Measurements from ENCODE around the gene STX2. TPM values are rescaled to one million over a fixed set of nuclear protein-coding genes. Genes with fewer than 3 reads are reported as not detected.

STX2 gene
- total and polyA plus RNA-seq, 10 donors: 7.4 to 18.4 (median 12.7) TPM

GRCh38 chr12:130778776-130779175 is 60.3 kb downstream of the STX2 start:
- Histone ChIP-seq H3K27ac (no peak overlapping the region), H3K27me3 (replicated peaks in 1 of 7) (peaks cover 0 to 41% (median 13%) of the 10 kb centered on the region in 7 donors), H3K4me3 (no peak overlapping the region), H3K9me3 (peaks cover 0 to 3% (median 0%) of the 10 kb centered on the region in 8 donors), H3K4me1 (peaks cover 3 to 18% (median 9%) of the 10 kb centered on the region in 6 donors), H3K36me3 (peaks cover 0 to 19% (median 7%) of the 10 kb centered on the region in 6 donors)
- WGBS, 5 donors: 77 to 91% (median 84%) methylated on average over 5 of the region's 5 CpGs
- DNase-seq: no peak
- intact Hi-C loops (cut with DNase I; ENCODE audit: low total_unique reads): no loop called here
- TF ChIP-seq POLR2A (IDR thresholded peaks at IDR 0.05): no peak
- no peak for TF ChIP-seq CTCF (IDR thresholded peaks at IDR 0.05 in 8 of 11, conservative IDR thresholded peaks at IDR 0.05 in 3 of 11)
- no peak for TF ChIP-seq POLR2AphosphoS5 (IDR thresholded peaks at IDR 0.05)

- intact Hi-C loops (cut with DNase I; ENCODE audit: low total_unique reads): no loop called here
- peaks cover 0 to 41% (median 13%) of the 10 kb centered on the region in 7 donors for H3K27me3 ChIP-seq (replicated peaks in 1 of 7)
- H3K9me3 ChIP-seq: no peaks in the 10 kb centered on the region
- H3K36me3 ChIP-seq: peaks cover 0 to 13% (median 4%) of the 10 kb centered on the region in 6 donors
- peaks cover 3 to 18% (median 9%) of the 10 kb centered on the region in 6 donors for H3K4me1 ChIP-seq
- peak overlapping the region in 3 of 8 donors; percentile 20 to 58 (median 22) for H3K4me3 ChIP-seq
- TF ChIP-seq CTCF (IDR thresholded peaks at IDR 0.05 in 8 of 11, conservative IDR thresholded peaks at IDR 0.05 in 3 of 11) (no peak), POLR2AphosphoS5 (IDR thresholded peaks at IDR 0.05) (no peak), POLR2A (IDR thresholded peaks at IDR 0.05) (no peak)
- no peak overlapping the region for H3K27ac ChIP-seq
- WGBS, 5 donors: 74 to 78% (median 77%) methylated on average over 11 of the region's 11 CpGs
- DNase-seq: no peak
Observed at GRCh38 chr12:130776857-130777339, 62.2 kb downstream of the STX2 start.

GRCh38 chr12:130775953-130776856 is 62.8 kb downstream of the STX2 start:
- Histone ChIP-seq H3K9me3 (no peaks in the 10 kb centered on the region), H3K4me1 (peaks cover 3 to 18% (median 9%) of the 10 kb centered on the region in 6 donors), H3K4me3 (peak overlapping the region in 7 of 8 donors; percentile 7 to 58 (median 20)), H3K36me3 (peaks cover 0 to 10% (median 3%) of the 10 kb centered on the region in 6 donors), H3K27me3 (replicated peaks in 1 of 7) (peaks cover 0 to 45% (median 13%) of the 10 kb centered on the region in 7 donors), H3K27ac (no peak overlapping the region)
- intact Hi-C loops (cut with DNase I; ENCODE audit: low total_unique reads): no loop called here
- no peak for DNase-seq
- 6 to 12% (median 9%) methylated on average over 26 to 41 of the region's 41 CpGs for WGBS, 5 donors
- no peak for TF ChIP-seq CTCF (IDR thresholded peaks at IDR 0.05 in 8 of 11, conservative IDR thresholded peaks at IDR 0.05 in 3 of 11)
- no peak for TF ChIP-seq POLR2AphosphoS5 (IDR thresholded peaks at IDR 0.05)
- TF ChIP-seq POLR2A (IDR thresholded peaks at IDR 0.05): no peak

Measured in spleen (tissue), 11 donors.